ENCODE measurements around the gene ERP27.

GRCh38 chr12:14954269-14954668 is 15.9 kb upstream of the ERP27 start:
- TF ChIP-seq TAF1 (IDR thresholded peaks at IDR 0.05; ENCODE audit: low read depth, low read length): no peak
- TF ChIP-seq POLR2AphosphoS5 (IDR thresholded peaks at IDR 0.05; ENCODE audit: low read depth, low read length): no peak

Measured in GM12891 (cell line).